ENCODE data around the gene QSOX2.

The QSOX2 gene

GRCh38 chr9:136264441-136265405, 19.1 kb upstream of the QSOX2 start:
- TF ChIP-seq GATA1 (IDR thresholded peaks at IDR 0.05; ENCODE audit: low read depth, low read length) (no peak), POLR2A (IDR thresholded peaks at IDR 0.05; ENCODE audit: low read length) (no peak)
- DNase-seq, result no peak

- DNase-seq, result no peak
- TF ChIP-seq POLR2A (IDR thresholded peaks at IDR 0.05; ENCODE audit: low read length) (no peak), GATA1 (IDR thresholded peaks at IDR 0.05; ENCODE audit: low read depth, low read length) (no peak)
Observed at GRCh38 chr9:136264031-136264430, 18.4 kb upstream of the QSOX2 start.

GRCh38 chr9:136262671-136263178, 17.1 kb upstream of the QSOX2 start:
- no peak for TF ChIP-seq POLR2A (IDR thresholded peaks at IDR 0.05; ENCODE audit: low read length)
- TF ChIP-seq GATA1 (IDR thresholded peaks at IDR 0.05; ENCODE audit: low read depth, low read length), result no peak

GRCh38 chr9:136261686-136262430, 16.2 kb upstream of the QSOX2 start:
- TF ChIP-seq POLR2A (IDR thresholded peaks at IDR 0.05; ENCODE audit: low read length), result no peak
- no peak for TF ChIP-seq GATA1 (IDR thresholded peaks at IDR 0.05; ENCODE audit: low read depth, low read length)
- DNase-seq, result no peak

More at GRCh38 chr9:136262671-136263178, 17.1 kb upstream of the QSOX2 start:
- DNase-seq, result no peak

- no peak for DNase-seq
- TF ChIP-seq POLR2A (IDR thresholded peaks at IDR 0.05; ENCODE audit: low read length), result no peak
- no peak for TF ChIP-seq GATA1 (IDR thresholded peaks at IDR 0.05; ENCODE audit: low read depth, low read length)
Observed at GRCh38 chr9:136260936-136261472, 15.4 kb upstream of the QSOX2 start.

GRCh38 chr9:136260521-136260920, 14.9 kb upstream of the QSOX2 start:
- DNase-seq, result no peak
- TF ChIP-seq GATA1 (IDR thresholded peaks at IDR 0.05; ENCODE audit: low read depth, low read length), result no peak
- no peak for TF ChIP-seq POLR2A (IDR thresholded peaks at IDR 0.05; ENCODE audit: low read length)

GRCh38 chr9:136259836-136260235, 14.2 kb upstream of the QSOX2 start:
- no peak for DNase-seq
- TF ChIP-seq GATA1 (IDR thresholded peaks at IDR 0.05; ENCODE audit: low read depth, low read length) (no peak), POLR2A (IDR thresholded peaks at IDR 0.05; ENCODE audit: low read length) (no peak)

GRCh38 chr9:136259517-136259813, 13.9 kb upstream of the QSOX2 start:
- no peak for TF ChIP-seq POLR2A (IDR thresholded peaks at IDR 0.05; ENCODE audit: low read length)
- no peak for TF ChIP-seq GATA1 (IDR thresholded peaks at IDR 0.05; ENCODE audit: low read depth, low read length)
- no peak for DNase-seq

- DNase-seq, result no peak
- TF ChIP-seq POLR2A (IDR thresholded peaks at IDR 0.05; ENCODE audit: low read length), result no peak
- no peak for TF ChIP-seq GATA1 (IDR thresholded peaks at IDR 0.05; ENCODE audit: low read depth, low read length)
Observed at GRCh38 chr9:136258786-136259516, 13.3 kb upstream of the QSOX2 start.

- DNase-seq, result no peak
- TF ChIP-seq POLR2A (IDR thresholded peaks at IDR 0.05; ENCODE audit: low read length) (no peak), GATA1 (IDR thresholded peaks at IDR 0.05; ENCODE audit: low read depth, low read length) (no peak)
Observed at GRCh38 chr9:136258299-136258625, 12.7 kb upstream of the QSOX2 start.

- TF ChIP-seq POLR2A (IDR thresholded peaks at IDR 0.05; ENCODE audit: low read length), result no peak
- TF ChIP-seq GATA1 (IDR thresholded peaks at IDR 0.05; ENCODE audit: low read depth, low read length), result no peak
- DNase-seq, result no peak
Observed at GRCh38 chr9:136257381-136258298, 12.0 kb upstream of the QSOX2 start.
